Frontal cortex (tissue), 4 donors: ENCODE results near the gene SQOR. TPM values are rescaled to one million over a fixed set of nuclear protein-coding genes. Genes with fewer than 3 reads are reported as not detected.
A peak's percentile ranks its signal among the peaks of the same experiment; 100 is the strongest.
"Not testable (repeated sequence)": the region's sequence is repeated elsewhere in the genome, so short reads cannot be mapped to it uniquely, and the experiment has no call there.

ENCODE experiments used
- DNase-seq, 2 donors: peaks; one replicate each; pipeline ENCODE4 v3.0.0; 2012; ENCODE audit warnings: low spot score in 2 of 2
- FAIRE-seq: peaks from 2 replicates; lab custom pipeline; 2012; peaks lifted over from hg19 to GRCh38; lab: Jason Lieb, UNC
- total RNA-seq: library from RNA; depleted of rRNA; stranded (reverse); fragments of >200 nt; gene quantifications from one replicate; pipeline ENCODE4 v1.2.3, GENCODE V29; 2014
- donor health status: control.
- donor health status: control.
- donor health status: control.

SQOR gene
- total RNA-seq, 1 donor from 2014 or later: 2.9 TPM

GRCh38 chr15:45630917-45631691, 3.7 kb upstream of the SQOR start:
- DNase-seq (no peak), FAIRE-seq (no peak)

DNA sequence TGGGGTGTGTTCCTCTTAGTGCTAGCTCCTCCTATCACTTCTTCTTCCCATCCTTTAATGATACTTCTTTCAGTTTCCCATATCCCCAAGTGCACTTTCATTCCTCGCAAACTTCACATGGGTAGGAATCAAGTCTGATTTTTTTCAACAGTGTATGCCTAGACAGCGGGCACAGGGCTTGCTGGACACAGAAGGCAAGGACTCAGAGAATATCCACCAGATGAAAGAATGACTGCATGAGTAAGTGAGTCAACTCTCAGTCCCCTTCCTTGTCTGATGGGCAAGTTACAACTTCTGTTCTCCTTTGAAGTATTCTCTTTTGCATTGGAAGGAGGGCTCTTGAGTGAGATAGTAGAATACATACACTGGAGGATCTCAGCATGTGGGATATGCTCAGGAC, 3.1 kb upstream of the SQOR start:
- DNase-seq (no peak), FAIRE-seq (no peak)

- DNase-seq: peak in 1 of 2 donors; percentile 25
These were observed 386 bp downstream of the SQOR start for GRCh38 chr15:45635191-45635638.

DNA sequence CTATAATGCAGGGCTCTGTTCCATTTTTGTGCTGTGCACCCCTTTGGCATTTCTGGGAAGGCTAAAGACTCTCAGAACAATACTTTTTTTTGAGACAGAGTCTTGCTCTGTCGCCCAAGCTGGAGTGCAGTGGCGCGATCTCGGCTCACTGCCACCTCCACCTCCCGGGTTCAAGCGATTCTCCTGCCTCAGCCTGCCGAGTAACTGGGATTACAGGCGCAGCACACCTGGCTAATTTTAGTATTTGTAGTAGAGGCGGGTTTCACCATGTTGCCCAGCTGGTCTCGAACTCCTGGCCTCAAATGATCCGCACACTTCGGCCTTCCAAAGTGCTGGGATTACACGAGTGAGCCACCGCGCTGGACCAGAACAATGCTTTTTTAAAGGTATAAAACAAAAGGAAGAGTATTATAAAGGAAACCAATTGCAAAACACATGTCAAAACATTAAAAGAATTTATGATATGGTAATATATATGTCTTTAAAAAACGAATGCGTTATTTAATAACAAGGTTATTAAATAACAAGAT, 999 bp downstream of the SQOR start:
- FAIRE-seq: no peak
- no peak for DNase-seq

More at GRCh38 chr15:45635191-45635638, 386 bp downstream of the SQOR start:
- no peak for FAIRE-seq

GRCh38 chr15:45637141-45637540, 2.3 kb downstream of the SQOR start:
- no peak for DNase-seq
- no peak for FAIRE-seq

- FAIRE-seq (no peak), DNase-seq (peak in 1 of 2 donors; percentile 41)
These were observed 2.8 kb downstream of the SQOR start for GRCh38 chr15:45637552-45638033.

DNA sequence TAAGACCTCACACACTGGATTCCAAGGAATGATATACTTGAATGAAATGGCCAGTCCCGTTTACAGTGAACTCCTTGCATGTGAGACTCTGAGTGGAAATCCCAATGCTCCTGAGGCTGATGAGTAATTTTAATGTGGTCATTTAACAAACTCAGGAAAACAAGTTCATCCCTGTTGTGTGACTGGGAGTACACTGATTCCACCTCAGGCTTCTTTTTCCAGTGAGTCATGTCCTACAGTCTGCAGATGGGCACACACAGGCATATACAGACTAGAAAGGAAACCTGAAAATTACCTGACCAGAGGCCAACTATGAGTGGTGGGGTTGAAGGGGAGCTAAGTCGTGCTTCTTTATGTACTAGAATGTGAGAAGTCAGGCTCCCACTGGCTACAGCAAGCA, 5.8 kb downstream of the SQOR start:
- DNase-seq (no peak), FAIRE-seq (no peak)

GRCh38 chr15:45641374-45641781, 6.5 kb downstream of the SQOR start:
- no peak for FAIRE-seq

GRCh38 chr15:45641999-45642932, 7.4 kb downstream of the SQOR start:
- no peak for FAIRE-seq
- DNase-seq: no peak

More at GRCh38 chr15:45641374-45641781, 6.5 kb downstream of the SQOR start:
- DNase-seq: no peak

DNA sequence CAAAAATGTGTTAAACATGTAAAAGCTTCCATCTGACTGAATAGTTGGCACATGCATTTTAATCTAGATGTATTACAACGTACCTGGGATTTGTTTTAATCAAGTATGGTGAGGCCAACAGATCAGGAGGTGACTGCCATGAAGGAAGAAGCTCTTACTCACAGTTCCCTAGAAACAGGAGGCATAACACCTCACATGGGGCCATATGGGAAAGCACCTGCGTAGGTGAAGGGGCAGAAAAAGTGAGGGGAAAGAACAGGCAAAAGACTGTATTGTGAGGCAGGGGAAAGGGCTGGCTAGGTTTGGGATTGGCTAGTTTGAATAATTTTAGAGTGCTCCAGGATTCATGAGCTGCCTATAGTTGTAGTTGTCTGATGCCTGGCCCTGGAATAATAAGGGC, 9.6 kb downstream of the SQOR start:
- FAIRE-seq (no peak), DNase-seq (no peak)

DNA sequence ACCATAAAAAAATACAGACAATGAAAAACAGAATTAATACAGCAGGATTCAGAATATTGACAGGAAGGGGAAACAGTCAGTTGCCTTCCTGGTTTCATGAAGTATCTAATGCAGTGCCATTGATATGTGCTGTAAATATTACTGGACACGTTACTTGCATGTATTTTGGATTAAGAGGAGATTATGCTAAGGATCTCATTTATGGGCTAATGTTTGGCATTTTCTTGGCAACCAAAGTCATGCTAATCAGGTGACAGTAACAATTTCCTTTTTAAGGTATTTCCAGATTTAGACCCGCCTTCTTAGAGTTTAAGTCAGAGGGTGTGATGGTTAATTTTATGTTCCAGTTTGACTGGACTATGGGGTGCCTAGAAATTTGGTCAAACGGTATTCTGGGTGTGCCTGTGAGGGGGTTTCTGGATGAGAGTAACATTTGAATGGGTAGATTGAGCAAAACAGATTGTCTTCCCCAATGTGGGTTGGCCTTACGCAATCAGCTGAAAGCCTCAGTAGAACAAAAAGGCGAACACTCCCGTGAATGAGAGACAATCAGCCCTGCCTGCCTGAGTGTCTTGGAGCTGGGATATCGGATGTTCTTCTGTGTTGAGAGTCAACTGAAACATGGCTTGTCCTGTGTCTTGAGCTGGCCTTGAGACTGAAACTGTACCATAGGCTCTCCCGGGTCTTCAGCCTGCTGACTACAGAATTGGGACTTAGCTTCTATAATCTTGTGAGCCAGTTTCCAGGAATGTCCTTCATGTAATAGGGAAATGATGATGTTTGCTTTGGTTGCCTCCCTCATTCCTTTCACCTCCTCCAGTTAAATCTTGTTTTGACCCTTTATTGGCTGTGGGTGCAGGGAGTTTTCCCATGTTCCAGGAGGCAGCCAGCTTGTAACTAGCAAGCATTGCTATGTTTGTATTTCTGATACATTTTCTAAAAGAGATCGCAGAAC, 10.5 kb downstream of the SQOR start:
- DNase-seq: no peak
- FAIRE-seq: no peak

DNA sequence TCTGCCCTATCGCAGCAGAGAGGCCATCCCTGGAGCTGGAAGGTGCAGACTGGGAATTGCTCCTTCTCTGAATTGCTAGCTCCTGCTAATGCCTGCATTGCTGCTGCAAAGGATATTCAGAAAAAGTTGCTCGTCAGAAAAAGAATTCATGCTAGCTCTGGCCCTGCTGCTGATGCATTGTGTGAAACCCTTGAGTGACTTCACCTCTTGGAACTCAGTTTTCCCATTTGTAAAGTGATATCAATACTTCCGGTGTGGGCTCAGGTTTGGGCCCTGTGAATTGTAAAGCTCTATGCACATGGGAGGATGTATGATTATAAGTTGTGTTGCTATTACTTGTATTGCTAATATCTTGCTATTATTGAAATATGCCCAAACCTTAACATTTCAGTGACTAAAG, 11.4 kb downstream of the SQOR start:
- FAIRE-seq (no peak), DNase-seq (no peak)

DNA sequence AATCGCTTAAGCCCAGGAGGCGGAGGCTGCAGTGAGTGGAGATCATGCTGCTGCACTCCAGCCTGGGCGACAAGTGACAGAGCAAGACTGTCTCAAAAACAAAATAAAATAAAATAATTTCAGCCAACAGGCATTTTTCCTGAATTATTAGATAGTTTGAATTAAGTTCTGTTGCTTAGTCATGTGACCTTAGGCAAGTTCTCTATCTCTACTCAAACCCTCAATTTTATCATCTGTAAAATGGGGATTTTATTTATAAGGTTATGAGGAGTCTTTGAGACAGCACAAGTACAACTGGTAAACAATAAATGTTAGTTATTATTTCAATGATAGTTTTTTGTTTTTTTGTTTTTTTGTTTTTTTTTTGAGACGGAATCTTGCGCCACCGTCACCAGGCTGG, 13.0 kb downstream of the SQOR start:
- no peak for FAIRE-seq
- no peak for DNase-seq

GRCh38 chr15:45648521-45649200, 13.8 kb downstream of the SQOR start:
- FAIRE-seq (no peak), DNase-seq (no peak)

GRCh38 chr15:45650007-45650406, 15.2 kb downstream of the SQOR start:
- FAIRE-seq, DNase-seq: not testable (repeated sequence)

DNA sequence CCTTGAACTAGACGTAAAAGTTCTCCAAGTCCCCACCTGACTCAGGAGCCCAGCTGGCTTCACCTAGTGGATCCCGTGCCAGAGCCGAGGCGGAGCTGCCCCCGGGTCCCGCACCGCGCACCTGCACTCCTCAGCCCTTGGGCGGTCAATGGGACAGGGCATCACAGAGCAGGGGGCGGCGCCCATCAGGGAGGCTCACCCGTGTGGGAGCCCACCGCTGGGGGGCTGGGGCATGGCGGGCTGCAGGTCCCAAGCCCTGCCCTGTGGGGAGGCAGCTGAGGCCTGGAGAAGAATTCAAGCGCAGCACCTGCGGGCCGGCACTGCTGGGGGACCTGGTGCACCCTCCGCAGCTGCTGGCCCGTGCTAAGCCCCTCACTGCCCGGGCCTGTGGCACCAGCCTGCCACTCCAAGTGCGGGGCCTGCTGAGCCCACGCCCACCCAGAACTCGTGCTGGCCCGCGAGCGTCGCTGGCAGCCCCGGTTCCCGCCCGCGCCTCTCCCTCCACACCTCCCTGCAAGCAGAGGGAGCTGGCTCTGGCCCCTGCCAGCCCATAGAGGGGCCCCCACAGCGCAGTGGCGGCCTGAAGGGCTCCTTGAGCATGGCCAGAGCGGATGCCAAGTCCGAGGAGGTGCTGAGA, 16.2 kb downstream of the SQOR start:
- FAIRE-seq (no peak), DNase-seq (no peak)

DNA sequence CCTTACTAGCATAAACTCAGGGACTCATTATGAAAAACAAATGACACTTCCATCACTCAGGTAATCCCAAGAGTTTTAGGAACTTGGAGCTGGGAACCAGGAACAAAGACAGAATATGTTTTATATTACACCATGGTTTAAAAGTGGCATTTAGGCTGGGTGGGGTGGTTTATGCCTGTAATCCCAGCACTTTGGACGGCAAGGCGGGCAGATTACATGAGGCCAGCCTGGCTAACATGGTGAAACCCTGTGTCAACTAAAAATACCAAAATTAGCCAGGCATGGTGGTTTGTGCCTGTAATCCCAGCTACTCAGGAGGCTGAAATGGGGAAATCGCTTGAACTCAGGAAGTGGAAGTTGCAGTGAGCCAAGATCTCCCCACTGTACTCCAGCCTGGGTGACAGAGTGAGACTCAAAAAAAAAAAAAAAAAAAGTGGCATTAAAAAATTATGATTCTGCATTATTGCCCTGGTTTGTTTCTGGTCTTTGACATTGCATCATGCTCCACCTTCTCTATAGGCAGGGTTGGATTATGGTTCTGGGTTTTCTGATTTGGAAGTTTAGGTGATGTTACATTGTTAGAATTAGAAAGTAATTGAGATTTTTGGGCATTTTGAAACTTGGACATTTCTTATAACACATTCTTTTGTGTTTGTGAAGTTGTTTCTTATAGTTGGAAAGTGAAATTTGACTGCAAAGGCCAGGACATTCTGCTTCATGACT, 19.0 kb downstream of the SQOR start:
- FAIRE-seq (no peak), DNase-seq (no peak)

GRCh38 chr15:45654749-45655148, 19.9 kb downstream of the SQOR start:
- DNase-seq (no peak), FAIRE-seq (no peak)
